Stomach (tissue), 4 donors: ENCODE measurements around the gene THEM4.

Experiments
- CTCF ChIP-seq, 7 experiments: fragments of 450-650 bp in 4 of 7; fragments of 200-600 bp in 3 of 7; sonication (generic) in 3 of 7; IDR thresholded peaks; one replicate each; pipeline ENCODE4 v1.5.1; 2016 to 2019; ENCODE audit warnings: antibody characterized with exemption in 7 of 7, control low read depth in 2 of 7, mild to moderate bottlenecking in 1 of 7
- EP300 ChIP-seq: sonication (generic); formaldehyde crosslinking; IDR thresholded peaks from one replicate; pipeline ENCODE4 v1.6.1; 2017; ENCODE audit warnings: antibody characterized with exemption

DNA sequence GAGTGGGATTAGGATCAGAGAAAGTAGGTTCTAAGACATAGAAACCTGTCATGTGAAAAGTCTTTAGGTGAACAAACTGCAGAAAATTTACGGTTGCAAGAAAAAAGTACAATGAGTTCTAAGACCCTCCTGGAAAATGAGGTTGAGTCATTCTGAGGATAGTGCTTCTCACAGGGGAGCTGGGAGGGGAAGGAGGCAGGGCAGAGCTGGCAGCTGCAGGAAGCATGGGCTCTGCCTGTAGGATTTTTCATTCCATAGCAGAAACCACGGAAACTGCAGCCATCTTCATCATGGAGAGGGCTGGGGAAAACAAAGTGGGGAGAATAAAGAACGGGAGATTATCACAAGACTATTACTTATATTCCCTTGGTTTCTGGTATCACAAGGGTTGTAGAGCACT lies 25.8 kb upstream of the THEM4 start:
- no peak for TF ChIP-seq EP300
- no peak for TF ChIP-seq CTCF (IDR thresholded peaks at IDR 0.05)
